MM.1S (cell line): ENCODE measurements around the gene UBXN7.

Source experiments
- EZH2 ChIP-seq: fragments of 300-600 bp; sonication (generic); optimal IDR thresholded peaks from 2 replicates; pipeline ENCODE3; 2017; ENCODE audit warnings: low read depth, mild to moderate bottlenecking, antibody characterized with exemption, low read length, mixed read lengths
- EZH2phosphoT487 ChIP-seq: fragments of 300-600 bp; sonication (generic); IDR thresholded peaks from 2 replicates; pipeline ENCODE4 v1.6.1; 2018; ENCODE audit warnings: antibody characterized with exemption, low read length
- TF ChIP-seq, protein P1 (sequence below): fragments of 300-600 bp; sonication (generic); IDR thresholded peaks from 2 replicates; pipeline ENCODE4 v1.5.1; 2016; ENCODE audit warnings: antibody characterized with exemption, low read length, mixed read lengths

DNA sequence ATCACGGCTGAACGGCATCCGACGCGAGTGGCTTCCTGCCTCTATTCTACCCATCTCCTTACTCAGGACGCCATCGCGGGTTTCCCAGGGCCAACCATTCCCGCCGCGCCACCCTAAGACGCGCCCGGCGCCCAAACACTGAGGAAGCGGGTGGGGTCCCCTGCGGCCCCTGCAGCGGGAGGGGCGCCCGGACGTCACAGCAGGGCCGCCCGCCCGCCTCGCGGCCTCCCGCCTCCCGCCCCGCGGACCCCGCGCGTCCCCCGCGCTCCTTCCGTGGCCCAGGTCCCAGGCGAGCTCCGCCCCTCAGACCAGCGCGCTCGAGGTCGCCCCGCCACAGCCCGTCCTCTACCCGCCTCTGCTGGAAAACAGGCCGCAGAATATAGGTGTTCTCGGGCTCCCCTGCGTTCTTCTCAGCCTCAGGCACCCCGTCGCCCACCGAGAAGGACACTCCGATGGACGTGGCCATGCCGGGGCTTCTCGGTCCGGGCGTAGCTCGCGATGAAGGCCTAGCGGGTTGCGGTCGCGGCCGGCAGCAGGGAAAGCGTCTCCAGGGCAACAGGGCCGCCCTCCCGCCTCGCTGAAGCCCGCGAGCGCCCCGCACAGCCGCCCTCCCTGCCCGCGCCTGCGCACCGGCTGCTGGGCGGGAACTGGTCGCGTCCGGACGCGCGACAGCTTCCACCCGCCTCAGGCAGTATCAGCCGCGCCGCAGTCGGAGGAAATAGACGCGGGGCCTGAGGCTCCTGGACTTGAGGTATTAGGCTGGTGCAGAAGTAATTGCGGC is 114.3 kb downstream of the UBXN7 start, which contains the start of gene DYNLT2B:
- TF ChIP-seq, protein P1, sequence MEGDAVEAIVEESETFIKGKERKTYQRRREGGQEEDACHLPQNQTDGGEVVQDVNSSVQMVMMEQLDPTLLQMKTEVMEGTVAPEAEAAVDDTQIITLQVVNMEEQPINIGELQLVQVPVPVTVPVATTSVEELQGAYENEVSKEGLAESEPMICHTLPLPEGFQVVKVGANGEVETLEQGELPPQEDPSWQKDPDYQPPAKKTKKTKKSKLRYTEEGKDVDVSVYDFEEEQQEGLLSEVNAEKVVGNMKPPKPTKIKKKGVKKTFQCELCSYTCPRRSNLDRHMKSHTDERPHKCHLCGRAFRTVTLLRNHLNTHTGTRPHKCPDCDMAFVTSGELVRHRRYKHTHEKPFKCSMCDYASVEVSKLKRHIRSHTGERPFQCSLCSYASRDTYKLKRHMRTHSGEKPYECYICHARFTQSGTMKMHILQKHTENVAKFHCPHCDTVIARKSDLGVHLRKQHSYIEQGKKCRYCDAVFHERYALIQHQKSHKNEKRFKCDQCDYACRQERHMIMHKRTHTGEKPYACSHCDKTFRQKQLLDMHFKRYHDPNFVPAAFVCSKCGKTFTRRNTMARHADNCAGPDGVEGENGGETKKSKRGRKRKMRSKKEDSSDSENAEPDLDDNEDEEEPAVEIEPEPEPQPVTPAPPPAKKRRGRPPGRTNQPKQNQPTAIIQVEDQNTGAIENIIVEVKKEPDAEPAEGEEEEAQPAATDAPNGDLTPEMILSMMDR: no peak
- TF ChIP-seq EZH2phosphoT487 (no peak), EZH2 (no peak)
